Ectodermal cell (in vitro differentiated cells): ENCODE data around the gene MYL3.

Experiments used
- H3K27ac ChIP-seq: 2 replicates; pipeline ENCODE4 v1.7.0; 2013; ENCODE audit warnings: mild to moderate bottlenecking, low read depth, low read length; ENCODE audit not compliant: insufficient read depth, poor library complexity, severe bottlenecking
- H3K27me3 ChIP-seq: 2 replicates; pipeline ENCODE4 v1.7.0; 2013; ENCODE audit warnings: mild to moderate bottlenecking, low read length; ENCODE audit not compliant: insufficient read depth, control insufficient read depth, poor library complexity, severe bottlenecking
- H3K36me3 ChIP-seq: one replicate; pipeline ENCODE4 v1.7.0; 2013; ENCODE audit warnings: low read length; ENCODE audit not compliant: control insufficient read depth, insufficient read depth
- H3K4me1 ChIP-seq: one replicate; pipeline ENCODE4 v1.7.0; 2013; ENCODE audit warnings: low read length; ENCODE audit not compliant: control insufficient read depth, insufficient read depth
- H3K4me3 ChIP-seq: 2 replicates; pipeline ENCODE4 v1.7.0; 2013; ENCODE audit warnings: low read depth, low read length, control low read depth; ENCODE audit not compliant: insufficient read depth
- H3K9me3 ChIP-seq: 2 replicates; pipeline ENCODE4 v1.7.0; 2013; ENCODE audit warnings: mild to moderate bottlenecking, low read length, moderate library complexity; ENCODE audit not compliant: control insufficient read depth
- WGBS, 2 experiments: methylation state at CpG; one replicate each; pipeline ENCODE4 v1.1.7; 2013; ENCODE audit warnings: missing lambda C conversion rate in 2 of 2; 5-methylcytosine and 5-hydroxymethylcytosine counted together

The MYL3 gene

GRCh38 chr3:46899151-46900006, 36.1 kb upstream of the MYL3 start:
- Histone ChIP-seq H3K36me3 (no peaks in the 10 kb centered on the region), H3K4me1 (no peaks in the 10 kb centered on the region), H3K9me3 (no peaks in the 10 kb centered on the region), H3K27ac (no peak overlapping the region), H3K4me3 (no peak overlapping the region), H3K27me3 (peaks cover 9% of the 10 kb centered on the region)
- 89 to 91% methylated on average over 22 of the region's 22 CpGs for whole genome bisulfite sequencing, 2 experiments

GRCh38 chr3:46898321-46899150, 35.3 kb upstream of the MYL3 start:
- no peak overlapping the region for H3K4me3 ChIP-seq
- H3K9me3 ChIP-seq: no peaks in the 10 kb centered on the region
- H3K27me3 ChIP-seq: peaks cover 13% of the 10 kb centered on the region
- no peaks in the 10 kb centered on the region for H3K36me3 ChIP-seq
- no peaks in the 10 kb centered on the region for H3K4me1 ChIP-seq
- H3K27ac ChIP-seq: no peak overlapping the region
- 78% methylated on average over 71 of the region's 71 CpGs for WGBS, 2 experiments

- H3K36me3 ChIP-seq: no peaks in the 10 kb centered on the region
- no peak overlapping the region for H3K4me3 ChIP-seq
- H3K27me3 ChIP-seq: peaks cover 19% of the 10 kb centered on the region
- WGBS, 2 experiments: 85% methylated on average over 15 of the region's 15 CpGs
- H3K9me3 ChIP-seq: no peaks in the 10 kb centered on the region
- peaks cover 4% of the 10 kb centered on the region for H3K4me1 ChIP-seq
- no peak overlapping the region for H3K27ac ChIP-seq
Observed at GRCh38 chr3:46897829-46898320, 34.6 kb upstream of the MYL3 start.

- WGBS, 2 experiments: 91 to 94% methylated on average over 2 of the region's 2 CpGs
- Histone ChIP-seq H3K4me1 (peaks cover 7% of the 10 kb centered on the region), H3K4me3 (no peak overlapping the region), H3K36me3 (no peaks in the 10 kb centered on the region), H3K27ac (no peak overlapping the region), H3K27me3 (peaks cover 23% of the 10 kb centered on the region), H3K9me3 (no peaks in the 10 kb centered on the region)
Observed at GRCh38 chr3:46897031-46897430, 33.8 kb upstream of the MYL3 start.

GRCh38 chr3:46896386-46896785, 33.1 kb upstream of the MYL3 start:
- H3K36me3 ChIP-seq: no peaks in the 10 kb centered on the region
- H3K4me3 ChIP-seq: no peak overlapping the region
- 93 to 94% methylated on average over 5 of the region's 5 CpGs for WGBS, 2 experiments
- H3K27me3 ChIP-seq: peaks cover 29% of the 10 kb centered on the region
- H3K4me1 ChIP-seq: peaks cover 7% of the 10 kb centered on the region
- H3K27ac ChIP-seq: no peak overlapping the region
- H3K9me3 ChIP-seq: no peaks in the 10 kb centered on the region

GRCh38 chr3:46895761-46896160, 32.5 kb upstream of the MYL3 start:
- Histone ChIP-seq H3K9me3 (no peaks in the 10 kb centered on the region), H3K4me3 (no peak overlapping the region), H3K27ac (no peak overlapping the region), H3K36me3 (no peaks in the 10 kb centered on the region), H3K4me1 (peaks cover 7% of the 10 kb centered on the region), H3K27me3 (peaks cover 36% of the 10 kb centered on the region)
- 90 to 92% methylated on average over 4 of the region's 4 CpGs for WGBS, 2 experiments

- WGBS, 2 experiments: 32 to 37% methylated on average over 5 of the region's 5 CpGs
- peaks cover 7% of the 10 kb centered on the region for H3K4me1 ChIP-seq
- H3K36me3 ChIP-seq: no peaks in the 10 kb centered on the region
- H3K27ac ChIP-seq: no peak overlapping the region
- H3K4me3 ChIP-seq: no peak overlapping the region
- H3K9me3 ChIP-seq: no peaks in the 10 kb centered on the region
- H3K27me3 ChIP-seq: peaks cover 40% of the 10 kb centered on the region
Observed at GRCh38 chr3:46895204-46895660, 32.0 kb upstream of the MYL3 start.

DNA sequence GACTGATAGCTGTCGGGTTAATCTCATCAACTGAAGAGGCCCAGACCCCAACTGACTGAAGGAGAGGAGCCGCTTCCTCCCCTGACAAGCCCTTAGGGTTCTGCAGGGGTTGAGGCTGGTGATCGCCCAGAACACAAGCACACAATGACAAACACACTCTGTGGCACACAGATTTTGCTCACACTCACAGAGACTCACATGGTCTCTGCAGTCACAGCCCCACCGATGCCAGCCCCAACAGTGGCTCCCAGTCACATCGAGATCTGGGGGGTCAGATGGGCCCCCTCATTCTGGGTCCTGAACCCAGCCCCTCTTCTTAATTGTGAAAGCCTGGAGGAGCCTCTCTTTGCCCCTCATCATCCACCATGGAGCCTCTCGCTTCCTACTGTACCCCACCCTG, 31.0 kb upstream of the MYL3 start:
- no peaks in the 10 kb centered on the region for H3K9me3 ChIP-seq
- no peak overlapping the region for H3K27ac ChIP-seq
- 89 to 93% methylated on average over 6 of the region's 6 CpGs for WGBS, 2 experiments
- no peaks in the 10 kb centered on the region for H3K36me3 ChIP-seq
- H3K4me3 ChIP-seq: no peak overlapping the region
- peaks cover 40% of the 10 kb centered on the region for H3K27me3 ChIP-seq
- H3K4me1 ChIP-seq: peaks cover 7% of the 10 kb centered on the region

- no peaks in the 10 kb centered on the region for H3K9me3 ChIP-seq
- WGBS, 2 experiments: 89 to 91% methylated on average over 9 of the region's 9 CpGs
- H3K27ac ChIP-seq: no peak overlapping the region
- H3K27me3 ChIP-seq: peaks cover 40% of the 10 kb centered on the region
- H3K4me3 ChIP-seq: no peak overlapping the region
- peaks cover 11% of the 10 kb centered on the region for H3K4me1 ChIP-seq
- no peaks in the 10 kb centered on the region for H3K36me3 ChIP-seq
Observed at GRCh38 chr3:46893763-46894162, 30.5 kb upstream of the MYL3 start.

GRCh38 chr3:46893146-46893748, 30.0 kb upstream of the MYL3 start:
- Histone ChIP-seq H3K9me3 (no peaks in the 10 kb centered on the region), H3K36me3 (no peaks in the 10 kb centered on the region), H3K4me1 (peaks cover 15% of the 10 kb centered on the region), H3K27me3 (peaks cover 41% of the 10 kb centered on the region), H3K4me3 (peak overlapping the region; percentile 19), H3K27ac (no peak overlapping the region)
- WGBS, 2 experiments: 66 to 71% methylated on average over 6 of the region's 6 CpGs
